Breast epithelium (tissue), 4 donors: ENCODE measurements around the gene GLIS1. TPM values are rescaled to one million over a fixed set of nuclear protein-coding genes. Genes with fewer than 3 reads are reported as not detected.

Source experiments
- DNase-seq, 2 donors: peaks; one replicate each; pipeline ENCODE4 v3.0.0-alpha.2; 2019; ENCODE audit warnings: low spot score in 2 of 2
- H3K27ac ChIP-seq, 2 donors: fragments of 200-600 bp; sonication (generic) in 1 of 2; one replicate each; pipeline ENCODE4 v1.5.1; 2016 to 2019; ENCODE audit warnings: mild to moderate bottlenecking in 1 of 2
- H3K27me3 ChIP-seq, 2 donors: fragments of 200-600 bp; sonication (generic) in 1 of 2; one replicate each; pipeline versions ENCODE4 v1.5.1 to v1.6.0; 2017 to 2019; ENCODE audit warnings: control low read depth in 1 of 2, mild to moderate bottlenecking in 1 of 2
- H3K36me3 ChIP-seq: fragments of 200-600 bp; one replicate; pipeline ENCODE4 v1.5.1; 2019
- H3K4me1 ChIP-seq, 2 donors: fragments of 200-600 bp; sonication (generic); one replicate each; pipeline ENCODE4 v1.5.1; 2016 to 2019; ENCODE audit warnings: control low read depth in 1 of 2
- H3K4me3 ChIP-seq, 3 donors: fragments of 200-600 bp; sonication (generic); 1 replicate in 2 of 3; 2 replicates in 1 of 3; pipeline ENCODE4 v1.5.1; 2016 to 2019; ENCODE audit warnings: mild to moderate bottlenecking in 3 of 3, moderate library complexity in 2 of 3
- H3K9me3 ChIP-seq, 2 donors: fragments of 200-600 bp; sonication (generic) in 1 of 2; one replicate each; pipeline ENCODE4 v1.5.1; 2016 to 2019; ENCODE audit warnings: control low read depth in 1 of 2
- CTCF ChIP-seq, 3 donors: fragments of 450-650 bp; IDR thresholded peaks; one replicate each; pipeline ENCODE4 v1.5.1; 2016 to 2017; ENCODE audit warnings: antibody characterized with exemption in 3 of 3, mild to moderate bottlenecking in 3 of 3, moderate library complexity in 3 of 3
- POLR2A ChIP-seq: fragments of 450-650 bp; IDR thresholded peaks from one replicate; pipeline ENCODE4 v1.6.1; 2016; ENCODE audit warnings: antibody characterized with exemption, mild to moderate bottlenecking, moderate library complexity
- POLR2AphosphoS5 ChIP-seq, 3 donors: sonication (generic); formaldehyde crosslinking; IDR thresholded peaks; one replicate each; pipeline ENCODE4 v1.6.1; 2017; ENCODE audit warnings: antibody characterized with exemption in 3 of 3
- intact Hi-C: fragments of 100-400 bp; cut with DNase I; formaldehyde crosslinking; loops from one replicate; pipeline ENCODE4 v1.15.1; 2023; ENCODE audit warnings: low total_unique reads
- total RNA-seq, 3 donors: library from RNA; depleted of rRNA; stranded (reverse); fragments of >200 nt; gene quantifications; one replicate each; pipeline ENCODE4 v1.1.0, GENCODE V29; 2016

GLIS1 gene
- total RNA-seq, 3 donors from 2014 or later: 0.16 to 2.0 (median 0.59) TPM

DNA sequence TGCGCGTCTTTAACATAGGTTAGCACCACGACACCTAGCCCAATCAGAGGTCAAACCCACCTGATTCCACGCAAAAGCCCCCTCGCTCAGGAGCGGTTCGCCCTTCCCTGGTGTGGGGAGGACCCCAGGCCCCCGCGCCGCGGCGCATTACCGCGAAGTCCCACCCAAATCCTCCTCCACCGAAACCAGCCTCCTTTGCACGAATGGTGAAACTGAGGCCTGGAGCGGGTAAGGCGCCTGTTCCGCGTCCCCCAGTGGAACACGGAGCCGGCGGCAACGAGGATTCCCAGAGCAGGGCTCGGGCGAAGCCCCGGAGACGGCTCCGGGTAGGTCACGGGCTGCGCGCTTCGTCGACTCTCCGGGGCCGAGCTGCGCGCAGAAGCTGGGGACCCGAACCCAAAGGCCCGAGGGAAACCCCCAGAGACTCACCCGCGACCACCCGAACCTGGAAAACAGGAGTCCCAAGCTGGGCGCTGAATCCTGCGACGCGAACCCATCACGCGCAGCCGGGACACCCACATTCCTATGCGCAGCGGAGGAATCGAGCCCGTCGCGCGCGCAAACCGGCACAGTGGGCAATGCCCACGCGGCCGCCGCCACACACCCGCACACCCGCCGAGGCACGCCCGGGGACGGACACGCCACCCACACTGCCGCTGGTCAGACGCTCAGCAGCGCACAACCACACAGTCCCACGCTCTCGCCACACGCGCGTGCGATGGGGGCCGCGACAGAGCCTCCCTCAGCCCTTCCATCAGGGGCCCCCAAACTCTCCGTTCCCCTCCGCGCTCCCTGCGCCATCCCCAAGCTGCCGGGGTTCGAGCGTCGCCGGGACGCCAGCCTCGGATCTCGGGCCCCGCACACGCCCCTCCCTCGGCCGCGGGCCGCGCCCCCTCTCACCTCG lies 507 bp downstream of the GLIS1 start:
- no peak for DNase-seq
- no peaks in the 10 kb centered on the region for H3K9me3 ChIP-seq
- H3K27me3 ChIP-seq: peaks cover 0 to 15% of the 10 kb centered on the region in 2 donors
- no peaks in the 10 kb centered on the region for H3K4me1 ChIP-seq
- peak overlapping the region in 1 of 2 donors; percentile 54 for H3K27ac ChIP-seq
- H3K4me3 ChIP-seq: peak overlapping the region; percentile 45 to 90 (median 69)
- intact Hi-C loops: no loop called here
- TF ChIP-seq CTCF (IDR thresholded peaks at IDR 0.05) (no peak), POLR2AphosphoS5 (IDR thresholded peaks at IDR 0.05) (no peak), POLR2A (no peak)
- no peaks in the 10 kb centered on the region for H3K36me3 ChIP-seq

DNA sequence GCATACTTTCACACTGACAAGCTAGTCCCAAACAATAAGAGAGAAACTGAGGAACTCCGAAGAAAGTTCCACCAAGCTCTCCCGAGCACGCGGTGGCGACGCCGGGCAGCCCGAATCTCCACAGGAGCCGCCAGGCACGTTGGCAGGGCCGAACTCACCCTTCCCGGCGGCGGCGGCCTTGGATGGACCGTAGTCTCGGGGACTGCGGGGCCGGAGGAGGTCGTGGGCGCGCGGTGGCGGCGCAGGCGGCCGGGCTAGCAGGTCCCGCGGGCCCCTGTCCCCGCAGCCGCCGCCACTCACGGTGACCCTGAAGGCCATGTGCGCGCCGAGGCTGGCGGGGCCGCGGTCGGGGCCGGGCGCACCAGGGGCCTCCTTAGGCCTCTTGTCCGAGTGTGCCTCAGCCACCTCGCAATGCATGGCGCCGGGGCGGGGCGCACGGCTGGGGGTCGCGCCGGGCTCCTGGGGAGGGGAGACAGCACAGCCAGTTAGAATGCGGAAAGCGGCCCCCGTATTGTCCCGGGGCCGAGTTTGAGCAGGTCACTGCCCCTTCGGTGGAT lies 1.2 kb downstream of the GLIS1 start:
- no peak for DNase-seq
- H3K27me3 ChIP-seq: peaks cover 0 to 15% of the 10 kb centered on the region in 2 donors
- H3K4me3 ChIP-seq: peak overlapping the region in 2 of 3 donors; percentile 69 to 90
- no peaks in the 10 kb centered on the region for H3K9me3 ChIP-seq
- H3K4me1 ChIP-seq: no peaks in the 10 kb centered on the region
- TF ChIP-seq POLR2A (no peak), CTCF (IDR thresholded peaks at IDR 0.05) (no peak), POLR2AphosphoS5 (IDR thresholded peaks at IDR 0.05) (no peak)
- intact Hi-C loops: no loop called here
- no peaks in the 10 kb centered on the region for H3K36me3 ChIP-seq
- peak overlapping the region in 1 of 2 donors; percentile 54 for H3K27ac ChIP-seq

DNA sequence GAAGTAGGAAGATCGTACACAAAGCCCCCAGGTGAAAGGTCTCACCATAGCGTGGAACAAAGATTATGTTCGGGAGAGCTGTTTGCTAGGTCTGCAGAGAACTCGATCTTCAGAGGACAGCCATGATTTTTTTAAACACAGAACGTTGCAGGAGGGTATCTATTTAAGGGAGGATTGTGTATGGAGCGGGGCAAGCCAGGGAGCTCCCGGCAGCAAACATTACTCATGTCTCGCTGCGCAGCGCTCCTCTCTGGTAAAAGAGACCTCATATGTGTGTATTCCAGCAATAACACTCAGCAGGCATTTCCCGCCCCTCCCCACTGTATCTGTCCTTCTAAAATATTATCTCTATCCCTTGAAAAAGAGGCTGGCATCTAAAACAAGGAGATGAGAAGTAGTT lies 2.7 kb downstream of the GLIS1 start:
- H3K9me3 ChIP-seq: no peaks in the 10 kb centered on the region
- DNase-seq: no peak
- intact Hi-C loops: no loop called here
- peaks cover 0 to 10% of the 10 kb centered on the region in 2 donors for H3K27me3 ChIP-seq
- TF ChIP-seq POLR2AphosphoS5 (IDR thresholded peaks at IDR 0.05) (no peak), POLR2A (no peak), CTCF (IDR thresholded peaks at IDR 0.05) (no peak)
- peak overlapping the region in 1 of 2 donors; percentile 25 for H3K27ac ChIP-seq
- H3K4me3 ChIP-seq: no peak overlapping the region
- no peaks in the 10 kb centered on the region for H3K36me3 ChIP-seq
- H3K4me1 ChIP-seq: no peaks in the 10 kb centered on the region

DNA sequence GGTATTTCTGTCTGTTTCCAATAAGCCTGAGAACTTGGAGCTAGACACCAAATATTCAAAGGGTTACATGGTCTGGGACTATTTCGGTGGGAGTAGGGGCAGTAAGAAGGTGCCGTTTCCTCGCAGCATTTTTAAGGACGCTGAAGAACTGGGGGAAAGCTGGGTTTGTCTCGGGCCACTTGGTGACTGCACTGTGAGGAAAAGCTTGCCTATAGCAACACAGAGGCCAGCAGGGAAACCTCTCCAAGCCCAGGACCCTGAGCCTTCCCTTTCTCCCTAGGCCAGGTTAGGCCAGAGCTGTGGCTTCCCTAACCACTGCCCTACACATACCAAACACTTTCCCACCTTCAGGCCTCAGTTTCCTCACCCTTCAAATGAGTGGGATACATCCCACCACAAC lies 3.3 kb downstream of the GLIS1 start:
- H3K36me3 ChIP-seq: no peaks in the 10 kb centered on the region
- peaks cover 0 to 10% of the 10 kb centered on the region in 2 donors for H3K27me3 ChIP-seq
- H3K4me1 ChIP-seq: no peaks in the 10 kb centered on the region
- no peak overlapping the region for H3K4me3 ChIP-seq
- no peak for DNase-seq
- H3K9me3 ChIP-seq: no peaks in the 10 kb centered on the region
- intact Hi-C loops: no loop called here
- H3K27ac ChIP-seq: peak overlapping the region in 1 of 2 donors; percentile 54
- TF ChIP-seq CTCF (IDR thresholded peaks at IDR 0.05) (no peak), POLR2A (no peak), POLR2AphosphoS5 (IDR thresholded peaks at IDR 0.05) (no peak)

- peaks cover 0 to 10% of the 10 kb centered on the region in 2 donors for H3K27me3 ChIP-seq
Measured at GRCh38 chr1:53735261-53735660, 3.7 kb downstream of the GLIS1 start.

More at GRCh38 chr1:53735261-53735660, 3.7 kb downstream of the GLIS1 start:
- TF ChIP-seq CTCF (IDR thresholded peaks at IDR 0.05): no peak
- no peak for TF ChIP-seq POLR2AphosphoS5 (IDR thresholded peaks at IDR 0.05)
- no peak for TF ChIP-seq POLR2A
- Histone ChIP-seq H3K27ac (peak overlapping the region in 1 of 2 donors; percentile 61), H3K4me3 (no peak overlapping the region), H3K9me3 (no peaks in the 10 kb centered on the region), H3K4me1 (no peaks in the 10 kb centered on the region), H3K36me3 (no peaks in the 10 kb centered on the region)
- intact Hi-C loops: no loop called here
- DNase-seq: no peak
